NAMALWA (cell line): ENCODE data around the gene SLC5A6.
A peak's percentile ranks its signal among the peaks of the same experiment; 100 is the strongest.

ENCODE experiments used
- DNase-seq: peaks from one replicate; pipeline ENCODE4 v3.0.0-alpha.2; 2015; ENCODE audit warnings: low spot score

The SLC5A6 gene

GRCh38 chr2:27211943-27212625, at the start of gene SLC5A6, which contains the start of gene ATRAID:
Gene SLC5A6 (minus strand): TSS chr2:27212268. CDS start chr2:27207650, 4,618 bp downstream.
Gene ATRAID (plus strand): TSS chr2:27212041. CDS start chr2:27212369, 328 bp downstream.
- peak; percentile 92 for DNase-seq

GRCh38 chr2:27261241-27261925, 49.3 kb upstream of the SLC5A6 start:
- no peak for DNase-seq

GRCh38 chr2:27258051-27258450, 46.0 kb upstream of the SLC5A6 start:
- DNase-seq = no peak

GRCh38 chr2:27256855-27257454, 44.9 kb upstream of the SLC5A6 start:
- no peak for DNase-seq

- DNase-seq = no peak
Observed at GRCh38 chr2:27255660-27256059, 43.6 kb upstream of the SLC5A6 start.

- DNase-seq = no peak
Observed at GRCh38 chr2:27255187-27255586, 43.1 kb upstream of the SLC5A6 start.

- DNase-seq = no peak
Observed at GRCh38 chr2:27251766-27252165, 39.7 kb upstream of the SLC5A6 start.

GRCh38 chr2:27250652-27251379, 38.7 kb upstream of the SLC5A6 start:
- DNase-seq = no peak

GRCh38 chr2:27249891-27250651, 38.0 kb upstream of the SLC5A6 start:
- DNase-seq = peak; percentile 60

GRCh38 chr2:27249159-27249890, 37.3 kb upstream of the SLC5A6 start:
- no peak for DNase-seq

- DNase-seq = no peak
Observed at GRCh38 chr2:27247893-27248292, 35.8 kb upstream of the SLC5A6 start.

- no peak for DNase-seq
Observed at GRCh38 chr2:27245626-27246025, 33.6 kb upstream of the SLC5A6 start.

- DNase-seq = no peak
Observed at GRCh38 chr2:27245116-27245515, 33.0 kb upstream of the SLC5A6 start.

GRCh38 chr2:27243391-27244130, 31.5 kb upstream of the SLC5A6 start:
- DNase-seq = no peak

GRCh38 chr2:27242614-27242951, 30.5 kb upstream of the SLC5A6 start:
- DNase-seq = no peak

- no peak for DNase-seq
Observed at GRCh38 chr2:27241761-27242613, 29.9 kb upstream of the SLC5A6 start.

- DNase-seq = no peak
Observed at GRCh38 chr2:27240406-27240805, 28.3 kb upstream of the SLC5A6 start.

GRCh38 chr2:27238976-27239375, 26.9 kb upstream of the SLC5A6 start:
- DNase-seq = no peak

- DNase-seq = no peak
Observed at GRCh38 chr2:27237341-27237945, 25.4 kb upstream of the SLC5A6 start.
